ENCODE data around the gene RPL27A.

Gene RPL27A

GRCh38 chr11:8726395-8726794 is 43.8 kb downstream of the RPL27A start:
- H3K27ac ChIP-seq (ENCODE audit: extremely low read depth, low read depth, low read length): no peak overlapping the region
- H3K4me1 ChIP-seq (ENCODE audit: control insufficient read depth, insufficient read depth, low read length): peaks cover 13% of the 10 kb centered on the region
- CTCF ChIA-PET: interaction anchor here (0.6 kb wide), 1 partner anchor 233 kb away, joined by 4 read pairs; no protein-coding TSS in a partner anchor
- peaks cover 0 to 5% of the 10 kb centered on the region in 2 experiments; a peak in 1 of 3 replicates for H3K36me3 ChIP-seq (ENCODE audit: control insufficient read depth in 2 of 2, insufficient read depth in 1 of 2, low read length in 2 of 2)
- no peak for TF ChIP-seq ZNF555 (tag by site-specific recombination; conservative IDR thresholded peaks at IDR 0.05)
- TF ChIP-seq ZNF302 (tag by site-specific recombination; IDR thresholded peaks at IDR 0.05; ENCODE audit: low read depth): no peak
- no peak for TF ChIP-seq ZNF549 (tag by site-specific recombination; IDR thresholded peaks at IDR 0.05)
- TF ChIP-seq ZNF239 (tag by site-specific recombination; IDR thresholded peaks at IDR 0.05): no peak
- TF ChIP-seq ZNF280D (tag by site-specific recombination; IDR thresholded peaks at IDR 0.05): no peak
- TF ChIP-seq ZNF707 (tag by site-specific recombination; IDR thresholded peaks at IDR 0.05): no peak
- no peak for TF ChIP-seq ZNF248 (tag by site-specific recombination; IDR thresholded peaks at IDR 0.05)
- TF ChIP-seq ZNF645 (tag by site-specific recombination; IDR thresholded peaks at IDR 0.05): no peak
- TF ChIP-seq PRDM2 (tag by site-specific recombination; IDR thresholded peaks at IDR 0.05; ENCODE audit: borderline replicate concordance): no peak
- no peak for TF ChIP-seq TCF7L2 (IDR thresholded peaks at IDR 0.05; ENCODE audit: borderline replicate concordance, low read depth, low read length)
- TF ChIP-seq ZNF148 (tag by site-specific recombination; IDR thresholded peaks at IDR 0.05; ENCODE audit: borderline replicate concordance): no peak
- no peaks in the 10 kb centered on the region for H3K9me3 ChIP-seq (ENCODE audit: control insufficient read depth, insufficient read depth, low read depth, low read length)
- H3K4me3 ChIP-seq (ENCODE audit: low read depth, low read length): no peak overlapping the region
- POLR2A ChIA-PET: interaction anchor here (1.5 kb wide), 1 partner anchor 38 kb away, joined by 5 read pairs; no protein-coding TSS in a partner anchor

- ChIA-PET POLR2A (interaction anchor here (1.1 kb wide), 1 partner anchor 40 kb away, joined by 4 read pairs; no protein-coding TSS in a partner anchor), CTCF (interaction anchor here (0.7 kb wide), 1 partner anchor 230 kb away, joined by 3 read pairs; no protein-coding TSS in a partner anchor)
- Histone ChIP-seq H3K27ac (ENCODE audit: extremely low read depth, low read depth, low read length) (no peak overlapping the region; the same call in 1 of the 2 replicates), H3K36me3 (ENCODE audit: control insufficient read depth in 2 of 2, insufficient read depth in 1 of 2, low read length in 2 of 2) (peaks cover 0 to 5% of the 10 kb centered on the region in 2 experiments; a peak in 1 of 3 replicates), H3K9me3 (ENCODE audit: control insufficient read depth, insufficient read depth, low read depth, low read length) (no peaks in the 10 kb centered on the region), H3K4me1 (ENCODE audit: control insufficient read depth, insufficient read depth, low read length) (peaks cover 13% of the 10 kb centered on the region), H3K4me3 (ENCODE audit: low read depth, low read length) (no peak overlapping the region)
- TF ChIP-seq GLIS1 (tag by site-specific recombination; IDR thresholded peaks at IDR 0.05) (peak; percentile 82), ZNF600 (tag by site-specific recombination; IDR thresholded peaks at IDR 0.05) (peak; percentile 47; the same call in 1 of the 2 replicates), OSR2 (tag by site-specific recombination; IDR thresholded peaks at IDR 0.05) (no peak), SP7 (tag by site-specific recombination; IDR thresholded peaks at IDR 0.05) (peak; percentile 46; the same call in 1 of the 2 replicates), ZIC2 (tag by site-specific recombination; IDR thresholded peaks at IDR 0.05) (peak; percentile 72), ZNF398 (tag by site-specific recombination; IDR thresholded peaks at IDR 0.05) (peak; percentile 65; the same call in 1 of the 2 replicates), ZNF16 (tag by site-specific recombination; IDR thresholded peaks at IDR 0.05; ENCODE audit: low read depth) (no peak), ZBTB17 (tag by site-specific recombination; IDR thresholded peaks at IDR 0.05) (0 out of 2 replicates have a peak, but pooled peaks have one; percentile 15), ZNF555 (tag by site-specific recombination; conservative IDR thresholded peaks at IDR 0.05) (no peak), ZNF248 (tag by site-specific recombination; IDR thresholded peaks at IDR 0.05) (no peak)
These were observed 46.0 kb downstream of the RPL27A start for GRCh38 chr11:8728563-8728962.
